ENCODE data around the gene IFI27L1. TPM values are rescaled to one million over a fixed set of nuclear protein-coding genes. Genes with fewer than 3 reads are reported as not detected.

Gene IFI27L1
- polyA plus RNA-seq, 1 donor from 2014 or later = 37.9 TPM

GRCh38 chr14:94109915-94110250 is 28.8 kb downstream of the IFI27L1 start:
- Histone ChIP-seq H3K9me3 (ENCODE audit: low read length) (no peaks in the 10 kb centered on the region), H3K79me2 (replicated peaks; ENCODE audit: insufficient read depth, low read length) (no peaks in the 10 kb centered on the region), H3K4me3 (ENCODE audit: low read length) (no peak overlapping the region), H4K20me1 (ENCODE audit: insufficient read depth) (no peaks in the 10 kb centered on the region), H3K36me3 (ENCODE audit: insufficient read depth, low read length) (no peaks in the 10 kb centered on the region), H3K27me3 (ENCODE audit: insufficient read depth, low read depth, low read length) (no peaks in the 10 kb centered on the region), H3K9me2 (ENCODE audit: insufficient read depth, low read length) (no peaks in the 10 kb centered on the region), H2AFZ (ENCODE audit: low read depth, low read length) (no peak overlapping the region), H3K9ac (ENCODE audit: low read length) (no peak overlapping the region), H3K27ac (ENCODE audit: low read length) (no peak overlapping the region), H3F3A (ENCODE audit: insufficient read depth, low read length, poor library complexity, severe bottlenecking) (no peaks in the 10 kb centered on the region), H3K4me2 (ENCODE audit: low read length) (no peak overlapping the region)
- TF ChIP-seq, protein P1, sequence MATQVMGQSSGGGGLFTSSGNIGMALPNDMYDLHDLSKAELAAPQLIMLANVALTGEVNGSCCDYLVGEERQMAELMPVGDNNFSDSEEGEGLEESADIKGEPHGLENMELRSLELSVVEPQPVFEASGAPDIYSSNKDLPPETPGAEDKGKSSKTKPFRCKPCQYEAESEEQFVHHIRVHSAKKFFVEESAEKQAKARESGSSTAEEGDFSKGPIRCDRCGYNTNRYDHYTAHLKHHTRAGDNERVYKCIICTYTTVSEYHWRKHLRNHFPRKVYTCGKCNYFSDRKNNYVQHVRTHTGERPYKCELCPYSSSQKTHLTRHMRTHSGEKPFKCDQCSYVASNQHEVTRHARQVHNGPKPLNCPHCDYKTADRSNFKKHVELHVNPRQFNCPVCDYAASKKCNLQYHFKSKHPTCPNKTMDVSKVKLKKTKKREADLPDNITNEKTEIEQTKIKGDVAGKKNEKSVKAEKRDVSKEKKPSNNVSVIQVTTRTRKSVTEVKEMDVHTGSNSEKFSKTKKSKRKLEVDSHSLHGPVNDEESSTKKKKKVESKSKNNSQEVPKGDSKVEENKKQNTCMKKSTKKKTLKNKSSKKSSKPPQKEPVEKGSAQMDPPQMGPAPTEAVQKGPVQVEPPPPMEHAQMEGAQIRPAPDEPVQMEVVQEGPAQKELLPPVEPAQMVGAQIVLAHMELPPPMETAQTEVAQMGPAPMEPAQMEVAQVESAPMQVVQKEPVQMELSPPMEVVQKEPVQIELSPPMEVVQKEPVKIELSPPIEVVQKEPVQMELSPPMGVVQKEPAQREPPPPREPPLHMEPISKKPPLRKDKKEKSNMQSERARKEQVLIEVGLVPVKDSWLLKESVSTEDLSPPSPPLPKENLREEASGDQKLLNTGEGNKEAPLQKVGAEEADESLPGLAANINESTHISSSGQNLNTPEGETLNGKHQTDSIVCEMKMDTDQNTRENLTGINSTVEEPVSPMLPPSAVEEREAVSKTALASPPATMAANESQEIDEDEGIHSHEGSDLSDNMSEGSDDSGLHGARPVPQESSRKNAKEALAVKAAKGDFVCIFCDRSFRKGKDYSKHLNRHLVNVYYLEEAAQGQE (IDR thresholded peaks at IDR 0.05; ENCODE audit: borderline replicate concordance) = no peak
- no peak for TF ChIP-seq EZH2 (IDR thresholded peaks at IDR 0.05; ENCODE audit: borderline replicate concordance, insufficient read depth, low read length, poor library complexity, severe bottlenecking)
- no peak for TF ChIP-seq POLR2AphosphoS5 (IDR thresholded peaks at IDR 0.05)
- no peak for TF ChIP-seq TAF1 (IDR thresholded peaks at IDR 0.05; ENCODE audit: low read depth)
- TF ChIP-seq RAD21 (conservative IDR thresholded peaks at IDR 0.05) = no peak
- no peak for TF ChIP-seq EP300 (conservative IDR thresholded peaks at IDR 0.05; ENCODE audit: poor library complexity, severe bottlenecking)
- TF ChIP-seq, protein P2, sequence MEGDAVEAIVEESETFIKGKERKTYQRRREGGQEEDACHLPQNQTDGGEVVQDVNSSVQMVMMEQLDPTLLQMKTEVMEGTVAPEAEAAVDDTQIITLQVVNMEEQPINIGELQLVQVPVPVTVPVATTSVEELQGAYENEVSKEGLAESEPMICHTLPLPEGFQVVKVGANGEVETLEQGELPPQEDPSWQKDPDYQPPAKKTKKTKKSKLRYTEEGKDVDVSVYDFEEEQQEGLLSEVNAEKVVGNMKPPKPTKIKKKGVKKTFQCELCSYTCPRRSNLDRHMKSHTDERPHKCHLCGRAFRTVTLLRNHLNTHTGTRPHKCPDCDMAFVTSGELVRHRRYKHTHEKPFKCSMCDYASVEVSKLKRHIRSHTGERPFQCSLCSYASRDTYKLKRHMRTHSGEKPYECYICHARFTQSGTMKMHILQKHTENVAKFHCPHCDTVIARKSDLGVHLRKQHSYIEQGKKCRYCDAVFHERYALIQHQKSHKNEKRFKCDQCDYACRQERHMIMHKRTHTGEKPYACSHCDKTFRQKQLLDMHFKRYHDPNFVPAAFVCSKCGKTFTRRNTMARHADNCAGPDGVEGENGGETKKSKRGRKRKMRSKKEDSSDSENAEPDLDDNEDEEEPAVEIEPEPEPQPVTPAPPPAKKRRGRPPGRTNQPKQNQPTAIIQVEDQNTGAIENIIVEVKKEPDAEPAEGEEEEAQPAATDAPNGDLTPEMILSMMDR (IDR thresholded peaks at IDR 0.05; ENCODE audit: poor library complexity, severe bottlenecking) = no peak

- H3K9me3 ChIP-seq (ENCODE audit: low read length) = no peaks in the 10 kb centered on the region
- no peaks in the 10 kb centered on the region for H3K27me3 ChIP-seq (ENCODE audit: insufficient read depth, low read depth, low read length)
- H3K9ac ChIP-seq (ENCODE audit: low read length) = no peak within 1 kb of the TSS
- no peak within 1 kb of the TSS for H3K27ac ChIP-seq (ENCODE audit: low read length)
- no peak within 1 kb of the TSS for H2AFZ ChIP-seq (ENCODE audit: low read depth, low read length)
- no peak for TF ChIP-seq POLR2AphosphoS5 (IDR thresholded peaks at IDR 0.05)
- TF ChIP-seq EZH2 (IDR thresholded peaks at IDR 0.05; ENCODE audit: borderline replicate concordance, insufficient read depth, low read length, poor library complexity, severe bottlenecking) = no peak
- no peak for TF ChIP-seq MXI1 (conservative IDR thresholded peaks at IDR 0.05; ENCODE audit: poor library complexity, severe bottlenecking)
- TF ChIP-seq SMC3 (conservative IDR thresholded peaks at IDR 0.05; ENCODE audit: poor library complexity) = no peak
- no peak for TF ChIP-seq RAD21 (conservative IDR thresholded peaks at IDR 0.05)
- no peak for TF ChIP-seq EP300 (conservative IDR thresholded peaks at IDR 0.05; ENCODE audit: poor library complexity, severe bottlenecking)
- no peak for TF ChIP-seq TAF1 (IDR thresholded peaks at IDR 0.05; ENCODE audit: low read depth)
- TF ChIP-seq, protein P1 (IDR thresholded peaks at IDR 0.05; ENCODE audit: borderline replicate concordance) = no peak
- TF ChIP-seq, protein P2 (IDR thresholded peaks at IDR 0.05; ENCODE audit: poor library complexity, severe bottlenecking) = no peak
- H3K79me2 ChIP-seq (replicated peaks; ENCODE audit: insufficient read depth, low read length) = no peaks in the 10 kb centered on the region
- H4K20me1 ChIP-seq (ENCODE audit: insufficient read depth) = no peaks in the 10 kb centered on the region
- H3K36me3 ChIP-seq (ENCODE audit: insufficient read depth, low read length) = no peaks in the 10 kb centered on the region
- no peaks in the 10 kb centered on the region for H3F3A ChIP-seq (ENCODE audit: insufficient read depth, low read length, poor library complexity, severe bottlenecking)
- H3K4me3 ChIP-seq (ENCODE audit: low read length) = no peak within 1 kb of the TSS
- H3K4me2 ChIP-seq (ENCODE audit: low read length) = no peak within 1 kb of the TSS
- H3K9me2 ChIP-seq (ENCODE audit: insufficient read depth, low read length) = no peaks in the 10 kb centered on the region
Observed at GRCh38 chr14:94110552-94111181, 29.6 kb downstream of the IFI27L1 start, which contains the start of gene IFI27. Gene IFI27, plus strand, starts transcription at chr14:94110736.

Data from neural cell (in vitro differentiated cells).